Transverse colon (tissue), 4 donors: Measurements from ENCODE around the gene FAM43B. TPM values are rescaled to one million over a fixed set of nuclear protein-coding genes. Genes with fewer than 3 reads are reported as not detected.

ENCODE experiments used
- DNase-seq: peaks from one replicate; pipeline ENCODE4 v3.0.0-alpha.2; 2019
- H3K27ac ChIP-seq, 4 donors: fragments of 200-600 bp; sonication (generic); 2 replicates each; pipeline ENCODE4 v1.5.1; 2016 to 2018; ENCODE audit warnings: inconsistent platforms in 4 of 4
- H3K27me3 ChIP-seq: fragments of 200-600 bp; sonication (generic); 2 replicates; pipeline ENCODE4 v1.5.1; 2017; ENCODE audit warnings: inconsistent platforms
- H3K36me3 ChIP-seq, 4 donors: fragments of 200-600 bp; sonication (generic); 2 replicates each; pipeline ENCODE4 v1.5.1; 2017 to 2019; ENCODE audit warnings: inconsistent platforms in 4 of 4
- H3K4me1 ChIP-seq, 4 donors: fragments of 200-600 bp; sonication (generic); 2 replicates each; pipeline ENCODE4 v1.5.1; 2017 to 2020; ENCODE audit warnings: inconsistent platforms in 4 of 4
- H3K4me3 ChIP-seq, 4 donors: fragments of 200-600 bp; sonication (generic); 1 replicate in 1 of 4; 2 replicates in 3 of 4; pipeline versions ENCODE4 v1.5.1 to v1.6.1; 2017 to 2019; ENCODE audit warnings: inconsistent platforms in 4 of 4
- H3K9me3 ChIP-seq, 2 donors: fragments of 200-600 bp; sonication (generic); 2 replicates each; pipeline ENCODE4 v1.5.1; 2017 to 2019; ENCODE audit warnings: inconsistent platforms in 2 of 2
- EP300 ChIP-seq: sonication (generic); formaldehyde crosslinking; IDR thresholded peaks from one replicate; pipeline ENCODE4 v1.6.1; 2017; ENCODE audit warnings: antibody characterized with exemption, low read depth
- POLR2A ChIP-seq: fragments of 450-650 bp; IDR thresholded peaks from one replicate; pipeline ENCODE4 v1.6.1; 2016; ENCODE audit warnings: antibody characterized with exemption, mild to moderate bottlenecking, moderate library complexity
- POLR2AphosphoS5 ChIP-seq, 3 donors: sonication (generic); formaldehyde crosslinking; IDR thresholded peaks; one replicate each; pipeline ENCODE4 v1.6.1; 2016; ENCODE audit warnings: antibody characterized with exemption in 3 of 3
- WGBS, 2 donors: methylation state at CpG; one replicate each; pipeline ENCODE4 v1.1.5; 2018; ENCODE audit warnings: low coverage in 1 of 2; 5-methylcytosine and 5-hydroxymethylcytosine counted together
- in situ Hi-C, 4 donors: fragments of 200-750 bp; cut with MboI; loops; one replicate each; pipeline versions ENCODE4 v1.15.0 to v1.15.1; 2017; ENCODE audit warnings: low sequenced_read_pairs in 3 of 4, low pct_ligation_motif_present in 1 of 4, low pct_unique_long_range_greater_than_20kb in 1 of 4
- intact Hi-C: fragments of 100-400 bp; cut with DNase I; formaldehyde crosslinking; loops from one replicate; pipeline ENCODE4 v1.15.1; 2023; ENCODE audit warnings: low total_unique reads
- total RNA-seq, 4 donors: library from RNA; depleted of rRNA; stranded (reverse); fragments of >200 nt; gene quantifications; one replicate each; pipeline ENCODE4 v1.1.0, GENCODE V29; 2016
- TF ChIP-seq, protein P1 (sequence below), 5 experiments: fragments of 200-600 bp in 3 of 5; fragments of 450-650 bp in 2 of 5; sonication (generic) in 3 of 5; IDR thresholded peaks; 1 replicate in 2 of 5; 2 replicates in 3 of 5; pipeline ENCODE4 v1.5.1; 2016 to 2017; ENCODE audit warnings: antibody characterized with exemption in 5 of 5, inconsistent platforms in 3 of 5, mild to moderate bottlenecking in 2 of 5, moderate library complexity in 1 of 5

FAM43B gene
- total RNA-seq, 4 donors from 2014 or later, result not detected

DNA sequence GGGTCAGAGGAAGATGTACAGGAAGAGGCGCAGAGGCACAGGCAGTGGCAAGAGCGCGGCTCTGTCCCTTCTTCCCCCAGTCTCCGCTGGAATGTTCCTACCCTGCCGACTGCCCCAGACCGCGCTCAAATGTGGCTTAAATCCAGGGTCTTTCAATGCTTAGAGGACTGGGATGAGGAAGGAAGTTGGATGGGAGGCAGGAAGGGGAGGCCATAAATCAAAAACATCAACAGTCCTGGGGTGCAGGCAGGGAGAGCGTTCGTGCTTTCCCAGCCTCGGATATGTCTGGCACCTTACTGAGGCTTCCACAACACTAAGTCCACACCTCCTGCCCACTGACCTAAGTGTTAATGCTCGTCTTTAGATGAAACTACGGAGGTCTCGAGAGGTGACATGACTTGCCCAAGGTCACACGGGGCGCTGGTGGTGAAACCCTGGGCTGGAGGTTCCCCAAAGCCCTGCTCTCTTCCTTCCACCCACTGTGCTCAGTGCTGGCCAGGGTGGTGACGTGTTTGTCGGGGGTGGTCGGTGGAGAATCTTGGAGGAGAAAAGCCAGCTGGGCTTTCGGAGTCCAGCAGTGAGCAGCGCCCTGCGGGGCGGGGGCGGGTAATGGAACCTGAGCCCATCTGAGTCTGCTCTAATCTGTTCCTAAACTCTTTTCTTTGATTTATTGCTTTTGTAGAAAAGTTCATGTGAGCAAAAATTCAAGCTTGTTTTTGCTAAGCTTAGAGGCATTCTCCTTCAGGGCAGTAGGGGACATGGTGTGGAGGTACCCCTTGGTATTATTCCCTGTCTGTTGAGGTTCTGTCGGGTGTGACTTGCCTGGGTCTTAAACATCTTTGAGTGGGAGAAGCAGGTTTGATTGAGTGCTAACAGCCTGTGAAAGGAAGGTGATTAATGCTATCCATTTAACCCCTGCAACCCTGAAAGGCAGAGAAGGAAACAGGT is 37.2 kb downstream of the FAM43B start:
- in situ Hi-C loops, result no loop called here
- Histone ChIP-seq H3K27me3 (peaks cover 38% of the 10 kb centered on the region), H3K4me3 (peak overlapping the region in 3 of 4 donors; percentile 2 to 34 (median 11)), H3K9me3 (no peaks in the 10 kb centered on the region), H3K27ac (peak overlapping the region; percentile 31 to 66 (median 58)), H3K4me1 (peaks cover 0 to 16% (median 10%) of the 10 kb centered on the region in 4 donors), H3K36me3 (no peaks in the 10 kb centered on the region)
- WGBS, 2 donors, result 0 to 24% methylated on average over 2 to 24 of the region's 24 CpGs
- DNase-seq, result no peak
- TF ChIP-seq POLR2AphosphoS5 (IDR thresholded peaks at IDR 0.05) (peak in 1 of 3 donors; percentile 15), EP300 (no peak)
- intact Hi-C loops, result no loop called here

DNA sequence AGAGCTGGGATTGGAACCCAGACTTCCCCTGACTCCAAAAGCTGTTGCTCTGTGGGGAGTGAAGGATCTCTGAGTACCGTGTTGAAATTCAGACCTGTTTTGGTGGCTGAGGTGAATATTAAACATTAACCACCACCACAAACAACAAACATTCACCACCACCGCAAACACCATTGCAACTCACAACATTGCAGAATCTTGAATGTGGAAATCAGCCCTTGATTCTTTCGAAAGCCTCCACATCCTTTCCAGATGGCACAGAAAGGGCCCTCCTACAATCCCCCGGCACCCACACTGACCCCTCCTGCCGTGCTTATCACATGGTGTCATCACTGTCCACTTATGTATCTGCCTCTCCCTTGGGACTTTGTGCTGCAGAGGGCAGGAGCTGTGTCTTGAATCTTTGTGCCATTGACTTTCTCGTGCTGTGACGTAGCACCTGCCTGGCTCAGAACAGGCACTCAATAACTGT is 38.0 kb downstream of the FAM43B start:
- intact Hi-C loops, result no loop called here
- Histone ChIP-seq H3K4me1 (peaks cover 0 to 16% (median 10%) of the 10 kb centered on the region in 4 donors), H3K36me3 (no peaks in the 10 kb centered on the region), H3K27me3 (peaks cover 38% of the 10 kb centered on the region), H3K4me3 (peak overlapping the region in 1 of 4 donors; percentile 34), H3K27ac (peak overlapping the region in 3 of 4 donors; percentile 31 to 66 (median 52)), H3K9me3 (no peaks in the 10 kb centered on the region)
- TF ChIP-seq POLR2A, result peak; percentile 30
- TF ChIP-seq POLR2AphosphoS5 (IDR thresholded peaks at IDR 0.05), result peak in 1 of 3 donors; percentile 51
- TF ChIP-seq EP300, result no peak
- TF ChIP-seq, protein P1, sequence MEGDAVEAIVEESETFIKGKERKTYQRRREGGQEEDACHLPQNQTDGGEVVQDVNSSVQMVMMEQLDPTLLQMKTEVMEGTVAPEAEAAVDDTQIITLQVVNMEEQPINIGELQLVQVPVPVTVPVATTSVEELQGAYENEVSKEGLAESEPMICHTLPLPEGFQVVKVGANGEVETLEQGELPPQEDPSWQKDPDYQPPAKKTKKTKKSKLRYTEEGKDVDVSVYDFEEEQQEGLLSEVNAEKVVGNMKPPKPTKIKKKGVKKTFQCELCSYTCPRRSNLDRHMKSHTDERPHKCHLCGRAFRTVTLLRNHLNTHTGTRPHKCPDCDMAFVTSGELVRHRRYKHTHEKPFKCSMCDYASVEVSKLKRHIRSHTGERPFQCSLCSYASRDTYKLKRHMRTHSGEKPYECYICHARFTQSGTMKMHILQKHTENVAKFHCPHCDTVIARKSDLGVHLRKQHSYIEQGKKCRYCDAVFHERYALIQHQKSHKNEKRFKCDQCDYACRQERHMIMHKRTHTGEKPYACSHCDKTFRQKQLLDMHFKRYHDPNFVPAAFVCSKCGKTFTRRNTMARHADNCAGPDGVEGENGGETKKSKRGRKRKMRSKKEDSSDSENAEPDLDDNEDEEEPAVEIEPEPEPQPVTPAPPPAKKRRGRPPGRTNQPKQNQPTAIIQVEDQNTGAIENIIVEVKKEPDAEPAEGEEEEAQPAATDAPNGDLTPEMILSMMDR (IDR thresholded peaks at IDR 0.05), result no peak
- 37 to 83% methylated on average over 1 to 7 of the region's 7 CpGs for WGBS, 2 donors
- in situ Hi-C loops, result no loop called here
- DNase-seq, result peak; percentile 44

DNA sequence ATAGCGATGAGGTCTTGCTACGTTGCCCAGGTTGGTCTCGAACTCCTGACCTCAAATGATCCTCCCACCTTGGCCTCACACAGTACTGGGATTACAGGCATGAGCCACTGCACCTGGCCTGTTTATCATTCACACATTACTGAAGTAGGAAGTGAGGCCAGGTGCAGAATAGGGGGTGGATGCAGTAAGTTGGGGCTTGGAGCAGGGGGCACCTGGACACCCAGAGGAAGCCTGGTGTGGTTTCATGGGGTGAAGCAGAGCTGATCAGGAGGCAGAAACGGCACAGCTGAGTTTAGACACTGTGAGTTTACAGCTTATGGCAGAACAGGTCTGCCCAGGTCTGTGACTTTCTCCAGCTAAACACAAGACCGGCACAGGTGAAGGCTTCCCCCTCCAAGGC is 41.4 kb downstream of the FAM43B start:
- no peak for DNase-seq
- Histone ChIP-seq H3K4me1 (peaks cover 0 to 14% (median 9%) of the 10 kb centered on the region in 4 donors), H3K36me3 (no peaks in the 10 kb centered on the region), H3K27ac (no peak overlapping the region), H3K9me3 (no peaks in the 10 kb centered on the region), H3K27me3 (peaks cover 32% of the 10 kb centered on the region), H3K4me3 (no peak overlapping the region)
- intact Hi-C loops, result no loop called here
- in situ Hi-C loops, result no loop called here
- TF ChIP-seq POLR2AphosphoS5 (IDR thresholded peaks at IDR 0.05) (no peak), EP300 (no peak), POLR2A (no peak)
- TF ChIP-seq, protein P1 (IDR thresholded peaks at IDR 0.05), result no peak
- 74 to 100% methylated on average over 3 to 5 of the region's 5 CpGs for WGBS, 2 donors

DNA sequence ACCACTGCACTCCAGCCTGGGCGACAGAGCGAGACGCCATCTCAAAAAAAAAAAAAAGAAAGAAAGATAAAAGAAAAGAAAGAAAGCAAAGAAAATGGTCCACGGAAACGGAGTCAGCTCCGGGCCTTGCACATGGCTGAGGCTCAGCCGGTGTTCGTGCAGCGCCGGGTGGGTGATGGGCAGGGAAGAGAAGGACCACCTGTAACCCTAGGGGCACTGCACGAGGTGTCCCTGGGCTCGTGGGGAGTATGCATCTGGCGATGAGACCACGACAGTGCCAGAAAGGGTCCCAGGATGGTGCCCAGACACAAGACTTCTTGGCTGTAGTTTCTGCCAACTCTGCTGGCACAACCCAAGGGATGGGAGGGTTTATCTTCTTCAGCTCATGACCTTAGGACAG is 42.4 kb downstream of the FAM43B start:
- 92% methylated on average over 14 of the region's 14 CpGs; no CpG with 5 or more reads in 1 of the 2 donors for WGBS, 2 donors
- Histone ChIP-seq H3K9me3 (no peaks in the 10 kb centered on the region), H3K4me1 (peaks cover 0 to 4% (median 3%) of the 10 kb centered on the region in 4 donors), H3K27ac (no peak overlapping the region), H3K36me3 (no peaks in the 10 kb centered on the region), H3K27me3 (peaks cover 22% of the 10 kb centered on the region), H3K4me3 (no peak overlapping the region)
- in situ Hi-C loops, result no loop called here
- DNase-seq, result no peak
- TF ChIP-seq POLR2AphosphoS5 (IDR thresholded peaks at IDR 0.05), result no peak
- TF ChIP-seq, protein P1 (IDR thresholded peaks at IDR 0.05), result no peak
- TF ChIP-seq POLR2A, result no peak
- no peak for TF ChIP-seq EP300
- intact Hi-C loops, result no loop called here
